Parathyroid adenoma (tissue), 2 donors: Measurements from ENCODE around the gene SPTLC2.
"Not testable (repeated sequence)": the region's sequence is repeated elsewhere in the genome, so short reads cannot be mapped to it uniquely, and the experiment has no call there.

ENCODE experiments used
- H2AFZ ChIP-seq: fragments of 300-600 bp; sonication (generic); one replicate; pipeline ENCODE4 v1.7.0; 2017; ENCODE audit warnings: antibody characterized with exemption, mild to moderate bottlenecking
- H3K27ac ChIP-seq: fragments of 300-600 bp; sonication (generic); one replicate; pipeline ENCODE4 v1.7.0; 2017
- H3K27me3 ChIP-seq: fragments of 300-600 bp; sonication (generic); one replicate; pipeline ENCODE4 v1.7.0; 2017; ENCODE audit warnings: low read length; ENCODE audit not compliant: control insufficient read depth, insufficient read depth
- H3K36me3 ChIP-seq: fragments of 300-600 bp; sonication (generic); one replicate; pipeline ENCODE4 v1.7.0; 2017; ENCODE audit warnings: low read length; ENCODE audit not compliant: control insufficient read depth, insufficient read depth
- H3K4me1 ChIP-seq: fragments of 300-600 bp; sonication (generic); one replicate; pipeline ENCODE4 v1.7.0; 2017; ENCODE audit warnings: control low read depth
- H3K4me2 ChIP-seq: fragments of 300-600 bp; sonication (generic); one replicate; pipeline ENCODE4 v1.7.0; 2017; ENCODE audit warnings: low read length
- H3K4me3 ChIP-seq: fragments of 300-600 bp; sonication (generic); one replicate; pipeline ENCODE4 v1.7.0; 2017; ENCODE audit warnings: low read depth, low read length
- H3K79me2 ChIP-seq: fragments of 300-600 bp; sonication (generic); one replicate; pipeline ENCODE4 v1.7.0; 2017; ENCODE audit warnings: control low read depth
- H3K9ac ChIP-seq: fragments of 300-600 bp; sonication (generic); one replicate; pipeline ENCODE4 v1.7.0; 2017; ENCODE audit warnings: mild to moderate bottlenecking
- H3K9me3 ChIP-seq: fragments of 300-600 bp; sonication (generic); one replicate; pipeline ENCODE4 v1.7.0; 2017; ENCODE audit warnings: low read length; ENCODE audit not compliant: control insufficient read depth
- CTCF ChIP-seq: fragments of 300-600 bp; sonication (generic); IDR thresholded peaks from one replicate; pipeline ENCODE4 v1.7.0; 2017; ENCODE audit warnings: antibody characterized with exemption, mild to moderate bottlenecking
- donor health status: primary hyperparathyroidism.

The SPTLC2 gene

GRCh38 chr14:77593501-77593961 lies 22.9 kb downstream of the SPTLC2 start:
- H3K27ac ChIP-seq, result no peak overlapping the region
- H3K27me3 ChIP-seq, result no peaks in the 10 kb centered on the region
- H3K4me1 ChIP-seq, result no peaks in the 10 kb centered on the region
- TF ChIP-seq CTCF, result no peak
- H3K4me3 ChIP-seq, result no peak overlapping the region
- peaks cover 21% of the 10 kb centered on the region for H3K79me2 ChIP-seq
- H3K4me2 ChIP-seq, result no peak overlapping the region
- H3K9me3 ChIP-seq, result no peaks in the 10 kb centered on the region
- no peak overlapping the region for H3K9ac ChIP-seq
- no peak overlapping the region for H2AFZ ChIP-seq
- no peaks in the 10 kb centered on the region for H3K36me3 ChIP-seq

DNA sequence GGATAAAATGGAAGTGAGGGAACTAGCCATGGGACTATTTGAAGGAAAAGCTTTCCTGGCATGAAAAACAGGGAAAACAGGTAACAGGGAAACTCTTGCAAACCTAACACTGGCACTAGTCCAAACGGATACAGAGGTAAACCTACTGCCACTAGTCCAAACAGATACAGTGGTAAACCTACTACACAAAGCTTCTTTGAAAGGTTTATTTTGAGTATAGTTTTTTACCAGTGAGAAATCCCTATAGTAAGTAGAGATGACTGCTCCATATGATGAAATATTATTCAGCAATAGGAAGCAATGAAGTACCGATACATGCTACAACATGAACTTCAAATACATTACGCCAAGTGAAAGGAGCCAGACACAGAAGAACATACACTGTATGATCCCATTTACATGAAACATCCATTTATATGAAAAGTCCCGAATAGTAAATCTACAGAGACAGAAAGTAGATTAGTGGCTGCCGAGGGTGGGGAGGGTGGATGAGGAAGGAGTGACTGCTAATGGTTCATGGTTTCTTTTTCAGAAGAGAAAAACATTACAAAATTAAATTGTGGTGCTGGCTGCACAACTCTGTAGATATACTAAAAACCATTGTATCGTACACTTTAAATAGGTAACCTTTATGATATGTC lies 25.5 kb downstream of the SPTLC2 start:
- Histone ChIP-seq H2AFZ (no peak overlapping the region), H3K27me3 (no peaks in the 10 kb centered on the region), H3K9me3 (no peaks in the 10 kb centered on the region), H3K79me2 (peaks cover 29% of the 10 kb centered on the region), H3K9ac (no peak overlapping the region), H3K36me3 (no peaks in the 10 kb centered on the region), H3K4me1 (no peaks in the 10 kb centered on the region), H3K27ac (no peak overlapping the region), H3K4me3 (no peak overlapping the region), H3K4me2 (no peak overlapping the region)
- TF ChIP-seq CTCF, result no peak

GRCh38 chr14:77589099-77589498 lies 27.3 kb downstream of the SPTLC2 start:
- Histone ChIP-seq H3K27me3 (no peaks in the 10 kb centered on the region), H3K27ac (no peak overlapping the region), H3K79me2 (peaks cover 26% of the 10 kb centered on the region), H3K4me2 (no peak overlapping the region), H3K4me1 (no peaks in the 10 kb centered on the region), H2AFZ (no peak overlapping the region), H3K9me3 (no peaks in the 10 kb centered on the region), H3K9ac (no peak overlapping the region), H3K4me3 (no peak overlapping the region), H3K36me3 (no peaks in the 10 kb centered on the region)
- no peak for TF ChIP-seq CTCF

- not testable (repeated sequence) for H3K27ac ChIP-seq, H3K4me1 ChIP-seq, H3K9ac ChIP-seq, H3K4me3 ChIP-seq, H2AFZ ChIP-seq, H3K36me3 ChIP-seq, H3K27me3 ChIP-seq, H3K9me3 ChIP-seq, H3K4me2 ChIP-seq
- peaks cover 26% of the 10 kb centered on the region for H3K79me2 ChIP-seq
Measured at GRCh38 chr14:77588411-77589025, 27.9 kb downstream of the SPTLC2 start.

GRCh38 chr14:77585385-77585784 lies 31.1 kb downstream of the SPTLC2 start:
- Histone ChIP-seq H3K4me2 (no peak overlapping the region), H3K27ac (no peak overlapping the region), H3K27me3 (no peaks in the 10 kb centered on the region), H3K9ac (no peak overlapping the region), H3K36me3 (no peaks in the 10 kb centered on the region), H3K4me3 (no peak overlapping the region), H3K4me1 (no peaks in the 10 kb centered on the region), H3K9me3 (no peaks in the 10 kb centered on the region), H2AFZ (no peak overlapping the region), H3K79me2 (peaks cover 17% of the 10 kb centered on the region)
- no peak for TF ChIP-seq CTCF
